G401.6 (cell line): ENCODE results near the gene PPM1M.

Experiments used
- FAIRE-seq: peaks from 2 replicates; lab custom pipeline; 2012; peaks lifted over from hg19 to GRCh38; lab: Jason Lieb, UNC

PPM1M gene

GRCh38 chr3:52245322-52246263, at the start of gene PPM1M:
PPM1M (plus strand) TSS chr3:52245759; CDS start chr3:52245825, 66 bp downstream.
- no peak for FAIRE-seq

GRCh38 chr3:52195823-52196331, 49.7 kb upstream of the PPM1M start:
- no peak for FAIRE-seq

GRCh38 chr3:52196977-52197376, 48.6 kb upstream of the PPM1M start:
- no peak for FAIRE-seq

GRCh38 chr3:52197499-52197841, 48.1 kb upstream of the PPM1M start:
- FAIRE-seq: no peak

- FAIRE-seq: peak; percentile 6
Observed at GRCh38 chr3:52197842-52198625, 47.5 kb upstream of the PPM1M start, which contains the start of gene ALAS1. ALAS1 (plus strand) TSS chr3:52198160; CDS start chr3:52199242, 1,082 bp downstream.

- no peak for FAIRE-seq
Observed at GRCh38 chr3:52198643-52199608, 46.6 kb upstream of the PPM1M start.

- peak; percentile 6 for FAIRE-seq
Observed at GRCh38 chr3:52200981-52201679, 44.4 kb upstream of the PPM1M start.

GRCh38 chr3:52202384-52203077, 43.0 kb upstream of the PPM1M start:
- FAIRE-seq: no peak

GRCh38 chr3:52203701-52204100, 41.9 kb upstream of the PPM1M start:
- FAIRE-seq: no peak

- no peak for FAIRE-seq
Observed at GRCh38 chr3:52204337-52205073, 41.1 kb upstream of the PPM1M start.

GRCh38 chr3:52205727-52206372, 39.7 kb upstream of the PPM1M start:
- FAIRE-seq: no peak

GRCh38 chr3:52208556-52208955, 37.0 kb upstream of the PPM1M start:
- no peak for FAIRE-seq

GRCh38 chr3:52210037-52210436, 35.5 kb upstream of the PPM1M start:
- no peak for FAIRE-seq

- no peak for FAIRE-seq
Observed at GRCh38 chr3:52210550-52211046, 35.0 kb upstream of the PPM1M start.

- FAIRE-seq: no peak
Observed at GRCh38 chr3:52211268-52211891, 34.2 kb upstream of the PPM1M start.

- no peak for FAIRE-seq
Observed at GRCh38 chr3:52213005-52213404, 32.6 kb upstream of the PPM1M start.

- FAIRE-seq: no peak
Observed at GRCh38 chr3:52213901-52214300, 31.7 kb upstream of the PPM1M start.

- no peak for FAIRE-seq
Observed at GRCh38 chr3:52215351-52215750, 30.2 kb upstream of the PPM1M start.
